SK-N-MC (cell line): ENCODE results near the gene RPL7L1.

ENCODE experiments used
- EZH2 ChIP-seq: fragments of 200-600 bp; sonication (generic); IDR thresholded peaks from one replicate; pipeline ENCODE4 v1.6.1; 2017; ENCODE audit warnings: antibody characterized with exemption
- FOXP2 ChIP-seq: optimal IDR thresholded peaks from 2 replicates; pipeline ENCODE3; 2011; ENCODE audit warnings: mild to moderate bottlenecking, moderate library complexity; ENCODE audit not compliant: insufficient read depth; ENCODE audit errors: extremely low read length, control extremely low read depth
- POLR2AphosphoS5 ChIP-seq: IDR thresholded peaks from 2 replicates; pipeline ENCODE4 v1.6.1; 2012; ENCODE audit warnings: mild to moderate bottlenecking, low read depth, low read length, borderline replicate concordance

- TF ChIP-seq EZH2: no peak
- TF ChIP-seq POLR2AphosphoS5: no peak
- no peak for TF ChIP-seq FOXP2
Measured at GRCh38 chr6:42925248-42925857, 45.9 kb downstream of the RPL7L1 start.
